OCI-LY7 (cell line): ENCODE measurements around the gene TRPM2.
"Not testable (repeated sequence)": the region's sequence is repeated elsewhere in the genome, so short reads cannot be mapped to it uniquely, and the experiment has no call there.

Source experiments
- CTCF ChIP-seq: fragments of 200-600 bp; sonication (generic); conservative IDR thresholded peaks from 2 replicates; pipeline ENCODE4 v1.5.1; 2014; ENCODE audit warnings: mild to moderate bottlenecking, antibody characterized with exemption, low read length, moderate library complexity, mixed read lengths
- EZH2phosphoT487 ChIP-seq: fragments of 200-600 bp; sonication (generic); IDR thresholded peaks from 2 replicates; pipeline ENCODE4 v1.6.1; 2018; ENCODE audit warnings: low read depth, borderline replicate concordance, mild to moderate bottlenecking, mixed run types, antibody characterized with exemption, low read length, moderate library complexity, mixed read lengths

GRCh38 chr21:44342981-44343380 is 10.4 kb upstream of the TRPM2 start:
- not testable (repeated sequence) for TF ChIP-seq CTCF, EZH2phosphoT487
